ELF-1 (cell line): ENCODE measurements around the gene SEMA4D.
A peak's percentile ranks its signal among the peaks of the same experiment; 100 is the strongest.
"Not testable (repeated sequence)": the region's sequence is repeated elsewhere in the genome, so short reads cannot be mapped to it uniquely, and the experiment has no call there.

Experiments used
- DNase-seq: peaks from one replicate; pipeline ENCODE4 v3.0.0-alpha.2; 2016; ENCODE audit warnings: low read depth, low spot score

The SEMA4D gene

DNA sequence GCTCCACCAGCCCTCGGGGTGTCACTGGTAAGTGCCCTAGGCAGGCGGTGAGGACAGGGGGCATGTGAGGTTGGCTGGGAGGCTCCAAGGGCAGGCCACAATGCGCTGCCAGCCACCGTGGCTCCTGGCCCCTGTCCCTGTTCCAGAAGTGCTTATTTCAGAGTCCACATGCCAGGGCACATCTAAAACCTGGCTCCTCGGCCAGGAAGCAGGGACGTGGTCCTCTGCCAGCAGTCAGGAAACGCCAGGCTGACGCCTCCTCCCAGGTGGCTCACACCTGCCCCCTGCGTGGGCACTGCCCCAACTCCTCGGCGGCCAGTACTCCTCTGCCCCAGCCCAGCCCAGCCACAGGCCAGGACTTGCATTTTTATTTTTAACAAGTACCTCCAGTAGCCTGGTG is 111.1 kb downstream of the SEMA4D start:
- no peak for DNase-seq

DNA sequence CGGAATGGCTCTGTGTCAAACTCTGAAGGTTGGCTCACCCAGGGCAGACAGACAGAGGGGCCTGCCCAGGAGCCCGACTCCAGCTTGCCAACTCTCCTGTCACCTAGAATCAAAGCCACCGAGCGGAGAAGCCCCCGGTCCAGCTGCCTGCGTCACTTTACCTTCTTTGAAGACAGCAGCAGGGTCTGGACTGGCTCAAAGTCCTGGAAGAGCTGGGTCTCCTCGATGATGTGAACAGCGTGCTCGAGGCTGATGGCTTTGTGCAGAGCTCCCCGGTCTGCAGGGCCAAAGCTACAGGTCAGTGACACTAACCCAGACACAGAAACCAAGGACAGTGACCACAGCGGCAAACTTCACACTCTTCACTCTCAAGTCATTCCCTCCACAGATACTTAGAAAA is 111.7 kb downstream of the SEMA4D start:
- no peak for DNase-seq

- DNase-seq: no peak
These were observed 113.1 kb downstream of the SEMA4D start for GRCh38 chr9:89384783-89385182.

DNA sequence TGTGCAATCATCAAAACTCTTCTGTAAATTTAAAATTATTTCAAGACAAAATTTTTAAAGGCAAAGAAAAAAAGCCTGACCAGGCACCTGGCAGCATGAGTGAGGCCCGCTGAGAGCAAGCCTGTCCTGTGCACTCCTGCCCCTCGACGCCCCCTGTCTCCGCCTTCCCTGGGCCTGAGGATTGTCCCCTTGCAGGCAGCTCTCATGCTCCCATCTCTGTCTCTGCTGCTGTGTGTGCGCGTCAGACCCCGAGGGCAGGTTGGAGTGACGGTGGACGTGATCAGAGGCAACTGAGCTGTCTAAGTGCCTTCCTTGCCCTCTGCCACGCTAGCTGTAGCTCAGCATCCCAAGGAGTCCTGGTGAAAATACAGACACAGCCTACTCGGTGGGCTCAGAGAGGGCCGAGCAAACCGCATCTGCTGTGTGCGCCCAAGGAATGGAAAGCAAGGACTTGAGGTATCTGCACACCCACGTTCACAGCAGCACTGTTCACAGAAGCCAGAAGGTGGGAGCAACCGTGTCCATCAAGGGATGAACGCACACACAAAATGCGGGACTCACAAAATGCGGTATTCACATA is 114.1 kb downstream of the SEMA4D start:
- peak; percentile 28 for DNase-seq

- no peak for DNase-seq
These were observed 114.7 kb downstream of the SEMA4D start for GRCh38 chr9:89383030-89383720.

DNA sequence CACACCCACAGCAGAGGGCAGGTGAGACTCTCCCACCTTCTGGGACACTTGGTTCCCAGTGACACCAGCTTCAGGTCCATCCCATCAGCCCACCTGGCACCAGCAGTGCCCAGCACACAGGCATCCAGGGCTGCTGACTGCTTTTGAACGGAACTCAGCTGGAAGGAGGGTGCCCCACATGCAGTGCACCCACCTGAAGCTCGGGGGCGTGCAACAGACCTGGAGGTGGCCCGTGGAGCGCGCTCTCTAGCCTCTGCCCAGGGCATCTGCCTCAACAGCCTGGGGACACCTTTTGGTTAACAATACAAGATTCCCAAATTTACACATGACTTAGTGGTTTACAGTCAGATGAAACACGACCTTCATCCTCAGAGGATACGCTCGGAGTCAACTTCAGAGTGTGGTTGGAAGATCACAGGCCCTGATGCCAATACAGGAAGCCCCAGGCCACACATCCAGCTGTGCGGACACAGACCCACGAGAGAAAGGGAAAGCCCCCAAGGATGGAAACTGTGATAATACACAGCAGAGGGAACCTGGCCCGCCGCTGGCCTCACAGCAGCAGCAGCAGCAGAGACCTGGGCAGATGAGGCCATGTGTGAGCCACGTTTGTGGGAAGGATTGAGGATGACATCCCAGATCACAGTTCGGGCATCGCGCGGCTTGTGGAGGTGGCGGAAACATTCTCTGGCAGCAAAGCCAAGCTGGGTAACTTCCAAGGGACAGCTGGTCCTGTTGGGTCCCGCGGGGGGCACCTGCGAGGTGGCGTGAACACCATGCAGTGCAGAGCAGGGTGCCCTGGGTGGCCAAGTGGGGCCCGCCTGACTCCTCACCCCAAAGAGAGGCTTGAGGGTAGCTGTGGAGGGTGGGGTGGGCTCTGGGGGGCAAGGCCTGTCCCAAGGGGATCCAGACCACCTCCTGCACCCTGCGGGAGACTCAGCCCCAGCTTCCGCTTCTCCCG is 115.6 kb downstream of the SEMA4D start:
- no peak for DNase-seq

DNA sequence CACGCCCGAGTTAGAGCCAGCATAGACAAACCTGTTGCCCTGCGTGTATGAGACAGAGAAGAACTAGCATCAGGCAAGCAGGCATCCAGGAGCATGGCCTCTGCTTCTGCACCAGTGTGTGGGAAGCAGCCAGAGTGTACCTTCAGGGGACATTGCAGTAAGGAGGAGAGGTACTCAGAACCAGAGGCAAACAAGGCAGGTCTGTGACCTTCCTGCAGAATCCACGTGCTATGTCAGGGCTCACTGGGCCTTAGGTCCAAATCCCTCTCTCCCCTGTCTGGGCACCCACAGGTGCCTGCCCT is 116.7 kb downstream of the SEMA4D start:
- no peak for DNase-seq

DNA sequence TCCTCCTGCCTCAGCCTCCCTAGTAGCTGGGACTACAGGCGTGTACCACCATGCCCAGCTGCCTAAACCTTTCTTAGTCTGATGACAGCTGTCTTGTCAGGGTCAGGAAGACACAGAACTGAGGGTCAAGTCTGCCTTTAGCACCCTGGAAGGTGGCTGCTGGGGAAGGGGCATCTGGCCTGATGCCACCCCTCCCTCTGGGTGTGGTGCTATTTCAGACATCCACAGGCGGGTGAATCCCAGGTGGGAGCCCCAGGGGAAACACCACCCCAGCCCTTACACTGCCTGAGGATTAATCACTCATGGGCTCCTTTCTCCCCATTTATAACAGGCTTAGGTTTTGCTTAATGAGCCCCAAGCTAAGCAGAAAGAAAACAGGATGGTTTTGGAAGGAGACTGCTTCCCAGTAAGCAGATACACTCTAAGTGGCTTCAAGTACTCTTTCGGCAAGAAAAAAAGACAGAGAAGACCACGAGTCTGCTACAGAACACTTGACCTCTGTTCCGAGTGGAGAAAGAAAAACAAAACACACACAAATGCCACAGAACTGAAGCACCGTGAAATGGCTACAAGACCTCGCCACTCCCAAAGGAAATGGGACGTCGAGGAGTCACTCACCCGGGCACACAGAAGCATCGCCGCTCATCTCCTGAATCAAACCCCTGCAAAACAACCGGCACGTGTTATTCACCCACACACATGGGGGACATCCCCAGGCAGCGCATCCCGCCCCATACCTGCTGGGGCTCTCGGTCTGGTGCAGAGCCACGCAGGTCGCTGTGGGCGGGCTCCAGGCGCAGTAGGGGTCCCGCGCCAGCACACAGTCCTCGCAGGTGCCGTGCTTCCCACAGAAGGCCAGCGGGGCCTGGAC is 117.2 kb downstream of the SEMA4D start:
- DNase-seq: no peak

DNA sequence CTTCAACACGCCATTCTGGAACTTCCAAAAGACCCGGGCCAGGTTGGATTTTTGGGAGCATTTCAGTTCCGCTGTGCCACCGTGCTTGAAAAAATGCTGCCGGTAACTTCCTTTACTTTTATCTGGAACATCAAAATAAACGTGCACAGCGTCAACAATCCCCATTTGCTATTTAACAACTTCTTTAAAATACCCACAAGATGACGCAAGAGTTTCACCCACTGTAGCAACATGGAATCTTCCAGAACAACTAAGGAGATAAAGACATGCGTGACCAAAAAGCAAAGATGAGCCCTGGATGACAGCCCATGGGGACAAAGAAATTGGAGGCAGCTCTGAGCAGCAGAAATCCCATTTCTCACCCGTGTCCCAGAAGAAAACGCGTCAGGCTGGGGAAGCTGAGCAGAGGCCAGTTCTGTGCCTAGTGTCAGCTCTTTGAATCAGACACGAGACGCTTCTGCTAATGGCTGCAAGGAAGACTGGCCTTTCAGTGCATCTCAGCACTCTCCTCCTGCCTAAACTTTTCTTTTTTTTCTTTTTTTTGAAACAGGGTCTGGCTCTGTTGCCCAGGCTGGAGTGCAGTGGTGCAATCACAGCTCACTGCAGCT is 118.3 kb downstream of the SEMA4D start:
- DNase-seq: no peak

GRCh38 chr9:89379031-89379430 is 118.9 kb downstream of the SEMA4D start:
- DNase-seq: no peak

DNA sequence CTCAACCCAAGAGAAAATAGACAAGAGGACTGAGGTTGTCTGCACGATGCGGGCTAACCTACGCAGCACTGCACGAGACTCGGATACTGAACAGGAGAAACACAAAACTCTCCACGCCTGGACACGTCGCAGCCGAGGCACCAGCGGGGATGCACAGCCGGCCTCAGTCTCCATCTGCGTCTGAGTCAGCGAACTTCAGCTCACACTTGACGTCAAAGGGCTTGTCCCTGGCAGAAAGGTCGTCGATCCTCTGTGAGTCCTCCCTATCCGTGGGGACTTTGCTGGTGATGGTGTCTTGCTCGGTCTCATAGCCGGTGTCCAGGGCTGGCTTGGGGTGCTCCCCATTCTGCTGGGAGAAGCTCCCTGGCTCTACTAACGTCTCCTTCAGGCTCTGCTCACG is 119.4 kb downstream of the SEMA4D start:
- no peak for DNase-seq

DNA sequence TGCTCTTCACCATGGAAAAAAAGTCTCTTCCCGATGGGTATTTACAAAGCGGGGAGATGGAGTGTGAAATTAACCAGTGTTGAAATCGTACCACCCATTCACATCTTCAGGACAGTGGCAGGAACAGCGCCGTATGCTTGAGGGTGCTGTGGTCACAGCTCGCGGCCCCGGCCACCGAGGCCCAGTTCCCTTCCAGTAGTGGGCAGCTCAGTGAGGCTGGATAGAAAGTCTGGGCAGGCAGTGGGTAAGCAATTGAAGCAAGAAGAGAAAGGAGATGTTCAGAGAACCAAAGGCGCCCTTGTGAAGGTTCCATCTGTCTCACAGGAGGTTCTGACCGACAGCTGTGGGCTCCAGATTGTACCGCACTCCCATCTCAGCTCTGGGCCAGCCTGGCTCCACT is 120.5 kb downstream of the SEMA4D start:
- DNase-seq: no peak

DNA sequence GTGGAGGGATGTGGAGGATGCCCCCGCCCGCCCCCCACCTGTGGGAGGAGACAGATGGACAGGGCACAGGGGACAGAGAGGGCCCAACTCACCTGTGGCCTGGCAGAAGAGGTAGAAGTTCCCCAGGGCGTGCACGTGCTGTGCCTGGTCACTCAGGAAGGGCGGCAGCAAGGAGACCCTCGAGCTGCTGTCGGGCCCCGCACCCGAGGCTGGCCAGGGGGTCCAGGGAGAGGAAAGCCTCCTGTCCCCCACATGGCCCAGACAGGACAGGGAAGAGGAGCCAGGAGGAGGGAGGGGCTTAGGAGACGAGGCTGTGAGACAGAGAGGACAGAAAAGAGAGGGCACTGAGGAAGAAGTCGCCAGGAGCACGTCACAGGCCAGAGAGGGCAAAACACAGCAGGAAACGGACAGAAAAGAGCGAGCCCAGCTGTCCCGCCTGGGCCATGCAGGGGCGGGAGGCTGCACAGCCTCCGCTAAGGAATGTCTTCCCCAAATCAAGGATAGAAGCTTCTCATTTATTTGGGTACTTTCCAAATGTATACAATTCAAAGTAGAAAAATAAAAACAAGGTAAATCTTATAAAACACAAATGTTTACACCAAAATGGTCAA is 121.1 kb downstream of the SEMA4D start:
- DNase-seq: no peak

DNA sequence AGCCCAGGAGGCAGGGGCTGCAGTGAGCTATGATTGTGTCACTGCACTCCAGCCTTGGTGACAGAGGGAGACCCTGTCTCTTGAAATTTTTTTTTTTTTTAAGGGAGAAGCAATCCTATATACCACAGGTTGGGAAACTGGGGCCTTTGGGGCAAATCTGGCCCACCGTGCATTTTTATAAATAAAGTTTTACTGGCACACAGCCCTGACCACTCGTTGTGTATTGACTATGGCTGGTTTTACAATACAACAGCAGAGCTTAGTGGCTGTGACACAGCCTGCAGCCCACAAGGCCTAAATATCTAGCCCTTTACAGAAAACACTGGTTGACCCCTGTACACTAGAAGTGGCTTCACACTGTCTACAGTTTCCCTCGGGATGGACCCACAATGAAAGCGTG is 121.6 kb downstream of the SEMA4D start:
- no peak for DNase-seq

- peak; percentile 62 for DNase-seq
These were observed 122.6 kb downstream of the SEMA4D start for GRCh38 chr9:89375191-89375760.

- no peak for DNase-seq
These were observed 123.7 kb downstream of the SEMA4D start for GRCh38 chr9:89374176-89374575.

DNA sequence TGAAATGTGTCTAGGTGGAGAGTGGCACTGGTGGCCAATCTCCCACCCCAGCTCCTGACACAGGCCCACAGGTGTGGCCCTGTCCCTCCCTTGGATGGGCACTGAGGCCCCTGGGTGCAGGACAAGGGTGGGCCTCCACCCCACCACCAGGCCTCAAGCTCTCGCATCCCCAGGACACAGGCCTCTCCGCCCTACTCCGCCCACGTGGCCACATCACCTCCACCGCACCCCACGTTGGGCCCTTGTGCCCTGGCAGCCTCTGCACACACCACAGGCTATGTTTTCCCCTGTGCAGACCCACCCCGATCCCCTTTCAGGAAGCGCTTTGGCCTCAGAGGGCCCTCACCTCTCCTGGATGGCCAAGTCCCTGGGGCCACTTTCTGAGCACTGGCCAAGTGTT is 124.9 kb downstream of the SEMA4D start:
- DNase-seq: no peak

DNA sequence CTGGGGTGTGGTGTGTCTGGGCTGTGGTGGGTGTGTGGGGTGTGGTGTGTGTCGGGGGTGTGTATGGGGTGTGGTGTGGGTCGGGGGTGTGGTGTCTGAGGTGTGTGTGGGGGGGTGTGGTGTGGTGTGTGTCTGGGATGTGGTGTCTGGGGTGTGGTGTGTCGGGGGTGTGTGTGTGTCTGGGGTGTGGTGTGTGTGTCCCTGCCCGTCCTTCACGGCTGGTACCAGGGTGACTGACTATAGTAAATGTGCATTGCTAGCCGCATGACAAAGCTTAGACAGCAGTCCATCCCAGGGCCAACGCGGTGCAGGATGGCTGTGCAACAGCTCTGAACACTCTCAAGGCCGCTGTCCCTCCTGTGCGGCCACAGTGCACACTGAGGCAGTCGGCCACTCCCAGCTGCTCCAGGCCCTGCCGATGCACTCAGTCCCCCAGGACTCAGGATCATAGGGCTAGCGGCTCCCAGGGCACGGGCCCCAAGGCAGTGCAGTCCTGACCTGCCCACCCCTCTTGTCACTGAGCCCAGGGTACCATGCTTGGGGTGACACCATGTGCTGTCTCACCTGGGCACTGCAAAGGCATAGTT is 125.6 kb downstream of the SEMA4D start:
- DNase-seq: no peak

DNA sequence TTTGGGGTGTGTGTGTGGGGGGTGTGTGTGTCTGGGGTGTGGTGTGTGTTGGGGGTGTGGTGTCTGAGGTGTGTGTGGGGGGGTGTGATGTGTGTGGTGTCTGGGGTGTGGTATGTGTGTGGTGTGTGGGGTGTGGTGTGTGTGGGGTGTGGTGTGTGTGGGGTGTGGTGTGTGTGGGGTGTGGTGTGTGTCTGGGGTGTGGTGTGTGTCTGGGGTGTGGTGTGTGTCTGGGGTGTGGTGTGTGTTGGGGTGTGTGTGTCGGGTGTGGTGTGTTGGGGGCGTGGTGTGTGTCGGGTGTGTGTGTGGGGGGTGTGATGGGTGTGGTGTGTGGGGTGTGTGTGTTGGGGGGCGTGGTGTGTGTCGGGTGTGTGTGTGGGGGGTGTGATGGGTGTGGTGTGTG is 126.1 kb downstream of the SEMA4D start:
- DNase-seq: not testable (repeated sequence)

DNA sequence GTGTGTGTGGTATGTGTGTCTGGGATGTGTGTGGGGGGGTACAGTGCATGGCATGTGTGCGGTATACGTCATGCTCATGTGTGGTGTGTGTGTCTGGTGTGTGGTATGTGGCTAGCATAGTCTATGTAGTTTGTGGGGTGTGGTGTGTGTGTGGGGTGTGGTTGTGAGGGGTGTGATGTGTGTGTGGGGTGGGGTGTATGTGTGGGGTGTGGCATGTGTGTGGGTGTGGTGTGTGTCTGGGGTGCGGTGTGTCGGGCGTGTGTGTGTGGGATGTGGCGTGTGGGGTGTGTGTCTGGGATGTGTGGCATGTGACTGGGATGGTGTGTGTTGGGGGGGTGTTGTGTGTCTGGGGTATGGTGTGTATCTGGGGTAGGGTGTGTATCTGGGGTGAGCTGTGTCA is 127.3 kb downstream of the SEMA4D start:
- DNase-seq: no peak
